Endothelial cell of umbilical vein (primary cell): ENCODE data around the gene MAP2K7.

Experiments used
- EZH2 ChIP-seq: IDR thresholded peaks from 2 replicates; pipeline ENCODE4 v1.6.1; 2012; ENCODE audit warnings: borderline replicate concordance, low read depth, mild to moderate bottlenecking, moderate library complexity, low read length, inconsistent platforms; ENCODE audit not compliant: severe bottlenecking
- FOS ChIP-seq: IDR thresholded peaks from 2 replicates; pipeline ENCODE4 v1.6.1; 2011; ENCODE audit warnings: mild to moderate bottlenecking, low read length, moderate library complexity, borderline replicate concordance; ENCODE audit not compliant: insufficient read depth

GRCh38 chr19:7900401-7900870, 3.2 kb upstream of the MAP2K7 start:
- no peak for TF ChIP-seq EZH2
- no peak for TF ChIP-seq FOS
